Vagina (tissue), 2 donors: Measurements from ENCODE around the gene KCNH1. TPM values are rescaled to one million over a fixed set of nuclear protein-coding genes. Genes with fewer than 3 reads are reported as not detected.

ENCODE experiments used
- DNase-seq, 2 donors: peaks; one replicate each; pipeline ENCODE4 v3.0.0-alpha.2; 2017; ENCODE audit errors: extremely low spot score in 2 of 2
- H3K27ac ChIP-seq: fragments of 200-600 bp; sonication (generic); one replicate; pipeline ENCODE4 v1.5.1; 2019
- H3K27me3 ChIP-seq: fragments of 200-600 bp; sonication (generic); one replicate; pipeline ENCODE4 v1.5.1; 2019
- H3K36me3 ChIP-seq, 2 donors: fragments of 200-600 bp; sonication (generic); one replicate each; pipeline ENCODE4 v1.5.1; 2017 to 2019
- H3K4me1 ChIP-seq: fragments of 200-600 bp; sonication (generic); one replicate; pipeline ENCODE4 v1.5.1; 2019
- H3K4me3 ChIP-seq, 2 donors: fragments of 200-600 bp; sonication (generic); 1 replicate in 1 of 2; 2 replicates in 1 of 2; pipeline ENCODE4 v1.5.1; 2016 to 2019
- H3K9me3 ChIP-seq: fragments of 200-600 bp; sonication (generic); one replicate; pipeline ENCODE4 v1.5.1; 2019
- CTCF ChIP-seq, 3 experiments: fragments of 450-650 bp in 2 of 3; fragments of 200-600 bp in 1 of 3; sonication (generic) in 1 of 3; IDR thresholded peaks; one replicate each; pipeline ENCODE4 v1.5.1; 2017 to 2019; ENCODE audit warnings: antibody characterized with exemption in 3 of 3, mild to moderate bottlenecking in 2 of 3, moderate library complexity in 2 of 3
- POLR2A ChIP-seq, 2 donors: fragments of 450-650 bp; IDR thresholded peaks; one replicate each; pipeline ENCODE4 v1.6.1; 2017; ENCODE audit warnings: antibody characterized with exemption in 2 of 2, mild to moderate bottlenecking in 2 of 2, moderate library complexity in 2 of 2
- POLR2AphosphoS5 ChIP-seq, 2 donors: sonication (generic); formaldehyde crosslinking; IDR thresholded peaks; one replicate each; pipeline ENCODE4 v1.9.0; 2017; ENCODE audit warnings: antibody characterized with exemption in 2 of 2, mild to moderate bottlenecking in 2 of 2, low read depth in 1 of 2; ENCODE audit not compliant: insufficient read depth in 1 of 2
- intact Hi-C: fragments of 100-400 bp; cut with DNase I; formaldehyde crosslinking; loops from one replicate; pipeline ENCODE4 v1.15.1; 2023
- total RNA-seq: library from RNA; depleted of rRNA; stranded (reverse); fragments of >200 nt; gene quantifications from one replicate; pipeline ENCODE4 v1.2.3, GENCODE V29; 2016

The KCNH1 gene
- total RNA-seq, 1 donor from 2014 or later: 3.9 TPM

DNA sequence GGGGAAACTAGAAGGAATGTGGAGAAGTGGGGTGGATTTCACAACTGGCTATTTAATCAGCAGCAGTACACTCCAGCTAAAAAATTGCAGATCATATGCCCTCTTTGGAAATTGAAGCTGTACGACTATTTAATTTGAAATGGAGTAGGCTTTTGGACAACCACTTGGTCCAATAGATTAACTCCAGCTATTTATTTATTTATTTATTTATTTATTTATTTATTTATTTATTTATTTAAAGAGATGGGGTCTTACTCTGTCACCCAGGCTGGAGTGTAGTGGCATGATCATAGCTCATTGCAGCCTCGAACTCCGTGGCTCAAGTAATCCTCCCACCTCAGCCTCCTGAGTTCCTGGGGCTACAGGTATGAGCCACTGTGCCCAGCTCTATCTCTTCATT lies 312.3 kb downstream of the KCNH1 start:
- H3K36me3 ChIP-seq: no peaks in the 10 kb centered on the region
- DNase-seq: no peak

DNA sequence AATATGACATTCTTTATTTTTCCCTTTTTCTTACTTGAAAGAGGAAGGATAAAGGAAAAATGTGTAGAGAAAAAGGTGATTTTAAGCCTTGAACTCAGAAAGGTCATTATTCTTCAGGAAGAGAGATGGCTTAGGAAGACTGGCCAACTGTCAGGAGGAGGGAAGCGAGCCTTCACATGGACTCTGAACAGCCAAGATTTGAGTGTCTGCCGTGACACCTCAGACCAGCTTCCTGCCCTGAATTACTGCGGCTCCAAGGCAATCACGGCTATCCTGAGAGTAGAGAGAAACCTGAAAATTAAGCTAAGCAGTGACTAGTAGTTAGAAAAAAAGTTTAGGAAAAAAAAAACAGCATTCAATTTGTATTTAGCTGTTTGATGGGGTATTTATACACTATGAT lies 314.7 kb downstream of the KCNH1 start:
- no peak overlapping the region for H3K27ac ChIP-seq
- no peaks in the 10 kb centered on the region for H3K36me3 ChIP-seq
- no peaks in the 10 kb centered on the region for H3K27me3 ChIP-seq
- H3K4me1 ChIP-seq: no peaks in the 10 kb centered on the region
- H3K4me3 ChIP-seq: no peak overlapping the region
- TF ChIP-seq POLR2AphosphoS5 (IDR thresholded peaks at IDR 0.05; ENCODE audit: insufficient read depth in 1 of 2, low read depth in 1 of 2) (no peak), CTCF (IDR thresholded peaks at IDR 0.05) (no peak), POLR2A (IDR thresholded peaks at IDR 0.05) (no peak)
- no peaks in the 10 kb centered on the region for H3K9me3 ChIP-seq
- intact Hi-C loops: no loop called here
- no peak for DNase-seq

More for the DNA sequence above, 312.3 kb downstream of the KCNH1 start:
- no peaks in the 10 kb centered on the region for H3K4me1 ChIP-seq
- no peak overlapping the region for H3K4me3 ChIP-seq
- H3K27ac ChIP-seq: no peak overlapping the region
- H3K27me3 ChIP-seq: no peaks in the 10 kb centered on the region
- H3K9me3 ChIP-seq: no peaks in the 10 kb centered on the region
- TF ChIP-seq POLR2A (IDR thresholded peaks at IDR 0.05): no peak
- no peak for TF ChIP-seq CTCF (IDR thresholded peaks at IDR 0.05)
- no peak for TF ChIP-seq POLR2AphosphoS5 (IDR thresholded peaks at IDR 0.05; ENCODE audit: insufficient read depth in 1 of 2, low read depth in 1 of 2)
- intact Hi-C loops: no loop called here

DNA sequence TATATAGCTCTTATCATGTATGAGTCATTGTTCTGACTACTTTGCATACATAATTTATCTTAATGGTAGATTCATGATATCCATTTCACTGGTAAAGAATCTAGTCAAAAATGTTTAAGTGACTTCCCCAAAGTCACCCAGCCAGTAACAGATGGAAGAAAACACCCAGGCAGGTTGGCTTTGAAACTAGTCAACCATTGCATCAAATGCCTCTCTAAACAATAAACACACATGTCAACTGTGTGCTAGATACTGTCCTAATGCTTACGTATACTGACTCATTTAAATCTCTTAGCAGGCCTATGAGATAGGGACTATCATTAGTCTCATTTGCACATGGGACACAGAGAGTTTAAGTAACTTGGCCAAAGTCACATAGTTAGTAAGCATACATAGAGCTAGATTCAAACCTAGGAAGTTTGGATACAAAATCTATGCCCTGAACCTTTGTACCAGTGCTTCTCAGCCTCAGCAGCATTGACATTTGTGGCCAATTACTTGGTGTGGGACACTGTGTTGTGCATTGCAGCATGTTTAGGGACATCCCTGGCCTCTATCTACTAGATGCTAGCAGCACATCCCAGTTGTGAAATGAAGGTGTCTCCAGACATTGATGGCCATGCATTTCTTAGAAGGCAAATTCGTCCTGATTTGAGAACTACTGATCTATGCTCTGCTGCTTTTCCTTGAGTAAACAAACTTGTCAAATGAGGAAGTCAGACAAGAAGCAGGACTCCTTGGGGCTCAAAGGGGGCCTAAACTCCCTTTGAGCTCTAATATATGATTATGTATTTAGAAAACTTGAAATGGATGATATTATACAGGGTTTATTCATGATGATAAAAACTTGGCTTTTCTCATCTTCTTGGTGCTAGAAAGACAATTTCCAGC lies 316.3 kb downstream of the KCNH1 start:
- intact Hi-C loops: no loop called here
- TF ChIP-seq CTCF (IDR thresholded peaks at IDR 0.05) (no peak), POLR2AphosphoS5 (IDR thresholded peaks at IDR 0.05; ENCODE audit: insufficient read depth in 1 of 2, low read depth in 1 of 2) (no peak), POLR2A (IDR thresholded peaks at IDR 0.05) (no peak)
- no peak overlapping the region for H3K27ac ChIP-seq

DNA sequence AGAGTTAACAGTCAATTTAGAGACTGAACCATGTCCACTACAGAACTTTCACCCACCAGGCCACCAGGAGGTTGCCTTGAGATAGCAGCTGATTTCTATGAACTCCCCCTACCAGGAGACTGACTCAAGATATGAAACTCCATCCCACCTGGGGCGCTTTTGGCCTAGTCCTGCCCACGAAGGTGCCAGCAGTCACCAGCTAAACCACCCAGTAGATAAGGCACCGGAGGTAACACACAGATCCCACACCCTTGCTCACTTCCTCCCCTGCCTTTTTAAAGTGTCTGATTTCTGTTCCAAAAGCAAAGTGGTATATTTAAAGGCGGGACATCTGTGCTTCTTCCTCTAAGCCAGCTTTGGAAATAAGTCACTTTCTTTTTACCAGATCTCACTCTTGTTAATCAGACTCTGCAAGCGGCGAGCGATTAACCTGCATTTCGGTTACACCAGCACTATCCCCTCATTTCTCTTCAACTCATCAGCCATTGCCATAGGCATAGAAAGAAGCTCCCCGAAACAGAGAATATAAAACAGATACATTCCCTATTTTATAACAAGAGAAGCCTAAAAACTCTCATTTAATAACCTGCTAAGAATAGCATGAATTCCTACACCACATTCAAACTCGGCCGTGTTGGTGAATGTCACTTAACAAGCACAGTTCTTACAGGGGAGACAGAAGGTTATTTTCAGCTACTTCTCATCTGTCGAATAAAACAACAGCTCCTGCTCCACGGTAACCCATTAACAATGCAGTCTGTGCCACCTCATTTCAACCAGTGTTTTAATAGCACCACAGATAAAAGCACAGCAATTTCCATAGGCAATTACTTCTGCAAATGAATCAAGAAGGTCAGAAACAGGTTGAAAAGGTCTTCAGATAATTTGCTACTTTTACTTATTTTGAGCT lies 318.1 kb downstream of the KCNH1 start:
- no peak for TF ChIP-seq CTCF (IDR thresholded peaks at IDR 0.05)
- no peak for TF ChIP-seq POLR2AphosphoS5 (IDR thresholded peaks at IDR 0.05; ENCODE audit: insufficient read depth in 1 of 2, low read depth in 1 of 2)
- TF ChIP-seq POLR2A (IDR thresholded peaks at IDR 0.05): no peak
- H3K4me3 ChIP-seq: no peak overlapping the region
- H3K27ac ChIP-seq: no peak overlapping the region
- no peaks in the 10 kb centered on the region for H3K9me3 ChIP-seq
- intact Hi-C loops: no loop called here
- H3K27me3 ChIP-seq: no peaks in the 10 kb centered on the region
- no peak for DNase-seq
- H3K36me3 ChIP-seq: no peaks in the 10 kb centered on the region
- no peaks in the 10 kb centered on the region for H3K4me1 ChIP-seq

More for the DNA sequence above, 316.3 kb downstream of the KCNH1 start:
- DNase-seq: no peak
- Histone ChIP-seq H3K4me3 (no peak overlapping the region), H3K9me3 (no peaks in the 10 kb centered on the region), H3K4me1 (no peaks in the 10 kb centered on the region), H3K36me3 (no peaks in the 10 kb centered on the region), H3K27me3 (no peaks in the 10 kb centered on the region)
